CD4-positive, alpha-beta memory T cell (primary cell): Measurements from ENCODE around the gene PCDHGA9. TPM values are rescaled to one million over a fixed set of nuclear protein-coding genes. Genes with fewer than 3 reads are reported as not detected.
"Not testable (repeated sequence)": the region's sequence is repeated elsewhere in the genome, so short reads cannot be mapped to it uniquely, and the experiment has no call there.

ENCODE experiments used
- CTCF ChIA-PET: fragments of 350-600 bp; sonication (Branson Sonifier 250); formaldehyde crosslinking; loops from one replicate; lab custom pipeline; 2021; ENCODE audit warnings: inconsistent platforms; ENCODE audit not compliant: partially characterized antibody; lab: Charles Lee
- POLR2A ChIA-PET: fragments of 350-600 bp; sonication (Branson Sonifier 250); formaldehyde crosslinking; loops from one replicate; lab custom pipeline; 2021; ENCODE audit not compliant: partially characterized antibody; lab: Charles Lee
- DNase-seq, 5 donors: peaks; one replicate each; pipeline versions ENCODE4 v3.0.0 to v3.0.0-alpha.2; 2020 to 2022; ENCODE audit warnings: mixed read lengths in 1 of 5
- H3K27ac ChIP-seq: one replicate; pipeline ENCODE4 v1.7.0; 2013; ENCODE audit warnings: low read depth, low read length
- H3K27me3 ChIP-seq: 2 replicates; pipeline ENCODE4 v1.7.0; 2013; ENCODE audit warnings: mild to moderate bottlenecking, low read length, moderate library complexity; ENCODE audit not compliant: insufficient read depth
- H3K36me3 ChIP-seq: 2 replicates; pipeline ENCODE4 v1.7.0; 2013; ENCODE audit warnings: mild to moderate bottlenecking, low read length, moderate library complexity; ENCODE audit not compliant: insufficient read depth
- H3K4me1 ChIP-seq: 2 replicates; pipeline ENCODE4 v1.7.0; 2013; ENCODE audit warnings: mild to moderate bottlenecking, low read length, moderate library complexity; ENCODE audit not compliant: insufficient read depth
- H3K4me3 ChIP-seq, 2 donors: one replicate each; pipeline ENCODE4 v1.7.0; 2013; ENCODE audit warnings: low read length in 2 of 2, mild to moderate bottlenecking in 1 of 2
- H3K9me3 ChIP-seq, 2 donors: one replicate each; pipeline ENCODE4 v1.7.0; 2013; ENCODE audit warnings: low read length in 2 of 2, control low read depth in 1 of 2; ENCODE audit not compliant: control insufficient read depth in 1 of 2
- H3K27ac Mint-ChIP-seq, 7 donors: one replicate each; pipeline ENCODE4 v1.8.0; 2020 to 2021; ENCODE audit warnings: mixed read lengths in 7 of 7, mild to moderate bottlenecking in 6 of 7, inconsistent platforms in 3 of 7, moderate library complexity in 3 of 7
- H3K27me3 Mint-ChIP-seq, 2 donors: one replicate each; pipeline ENCODE4 v1.8.0; 2020 to 2021; ENCODE audit warnings: mixed read lengths in 2 of 2
- H3K36me3 Mint-ChIP-seq, 2 donors: one replicate each; pipeline ENCODE4 v1.8.0; 2020 to 2021; ENCODE audit warnings: mixed read lengths in 2 of 2, inconsistent platforms in 1 of 2, mild to moderate bottlenecking in 1 of 2
- H3K4me1 Mint-ChIP-seq, 4 donors: one replicate each; pipeline ENCODE4 v1.8.0; 2020 to 2021; ENCODE audit warnings: mixed read lengths in 4 of 4, mild to moderate bottlenecking in 1 of 4
- H3K4me3 Mint-ChIP-seq, 8 donors: one replicate each; pipeline ENCODE4 v1.8.0; 2020 to 2021; ENCODE audit warnings: mixed read lengths in 8 of 8, mild to moderate bottlenecking in 7 of 8, moderate library complexity in 6 of 8, inconsistent platforms in 3 of 8
- H3K9me3 Mint-ChIP-seq, 8 donors: one replicate each; pipeline ENCODE4 v1.8.0; 2020 to 2021; ENCODE audit warnings: mixed read lengths in 8 of 8, mild to moderate bottlenecking in 5 of 8, inconsistent platforms in 3 of 8, moderate library complexity in 1 of 8
- intact Hi-C: fragments of 100-400 bp; cut with micrococcal nuclease; formaldehyde crosslinking; loops from one replicate; pipeline ENCODE4 v1.15.1; 2023
- polyA plus RNA-seq, 2 donors: library from polyadenylated mRNA; unstranded; fragments of 300-500 nt; fragmentation: Illumina TruSeq; gene quantifications; one replicate each; pipeline ENCODE4 v1.2.3, GENCODE V29; 2021
- total RNA-seq, 2 experiments: library from RNA; stranded (reverse); gene quantifications; one replicate each; pipeline ENCODE4 v1.2.3, GENCODE V29; 2021

PCDHGA9 gene
- total and polyA plus RNA-seq, 4 experiments from 2014 or later: 0.09 to 0.25 (median 0.17) TPM; not detected in 1

DNA sequence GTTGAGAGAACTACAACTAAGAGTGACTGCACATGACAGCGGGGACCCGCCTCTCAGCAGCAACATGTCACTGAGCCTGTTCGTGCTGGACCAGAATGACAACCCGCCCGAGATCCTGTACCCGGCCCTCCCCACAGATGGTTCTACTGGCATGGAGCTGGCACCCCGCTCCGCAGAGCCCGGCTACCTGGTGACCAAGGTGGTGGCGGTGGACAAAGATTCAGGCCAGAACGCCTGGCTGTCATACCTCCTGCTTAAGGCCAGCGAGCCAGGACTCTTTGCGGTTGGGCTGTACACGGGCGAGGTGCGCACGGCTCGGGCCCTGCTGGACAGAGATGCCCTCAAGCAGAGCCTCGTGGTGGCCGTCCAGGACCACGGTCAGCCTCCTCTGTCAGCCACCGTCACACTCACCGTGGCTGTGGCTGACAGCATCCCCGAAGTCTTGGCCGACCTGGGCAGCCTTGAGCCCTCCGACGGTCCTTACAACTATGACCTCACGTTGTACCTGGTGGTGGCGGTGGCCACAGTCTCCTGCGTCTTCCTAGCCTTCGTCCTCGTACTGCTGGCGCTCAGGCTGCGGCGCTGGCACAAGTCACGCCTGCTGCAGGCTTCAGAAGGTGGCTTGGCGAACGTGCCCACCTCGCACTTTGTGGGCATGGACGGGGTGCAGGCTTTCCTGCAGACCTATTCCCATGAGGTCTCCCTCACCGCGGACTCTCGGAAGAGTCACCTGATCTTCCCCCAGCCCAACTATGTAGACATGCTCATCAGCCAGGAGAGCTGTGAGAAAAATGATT, 17.9 kb upstream of the PCDHGA9 start:
- H3K9me3 ChIP-seq: peaks cover 0 to 3% of the 10 kb centered on the region in 2 donors
- no peak for DNase-seq
- H3K36me3 ChIP-seq: no peaks in the 10 kb centered on the region
- H3K27me3 ChIP-seq: peaks cover 22% of the 10 kb centered on the region
- POLR2A ChIA-PET: no interaction called here
- H3K4me1 ChIP-seq: no peaks in the 10 kb centered on the region
- Mint-ChIP-seq H3K27me3 (peaks cover 42 to 52% of the 10 kb centered on the region in 2 donors), H3K4me3 (no peak overlapping the region), H3K36me3 (peaks cover 3 to 13% of the 10 kb centered on the region in 2 donors), H3K4me1 (peaks cover 0 to 4% (median 1%) of the 10 kb centered on the region in 4 donors), H3K27ac (no peak overlapping the region), H3K9me3 (peaks cover 4 to 82% (median 63%) of the 10 kb centered on the region in 8 donors)
- intact Hi-C loops: no loop called here
- no peak overlapping the region for H3K4me3 ChIP-seq
- CTCF ChIA-PET: interaction anchor here (1.1 kb wide), 1 partner anchor 173 kb away, joined by 3 read pairs; no protein-coding TSS in a partner anchor
- H3K27ac ChIP-seq: no peak overlapping the region

- Mint-ChIP-seq H3K9me3 (peaks cover 6 to 85% (median 68%) of the 10 kb centered on the region in 8 donors), H3K4me3 (peak within 1 kb of the TSS in 6 of 8 donors; percentile 15 to 62 (median 40)), H3K27me3 (peaks cover 46 to 52% of the 10 kb centered on the region in 2 donors), H3K27ac (peak within 1 kb of the TSS in 2 of 7 donors; percentile 37 to 38), H3K36me3 (peaks cover 0 to 13% of the 10 kb centered on the region in 2 donors)
- H3K9me3 ChIP-seq, H3K4me1 Mint-ChIP-seq, H3K27ac ChIP-seq, H3K36me3 ChIP-seq, POLR2A ChIA-PET, intact Hi-C loops, H3K4me1 ChIP-seq, H3K4me3 ChIP-seq: not testable (repeated sequence)
- H3K27me3 ChIP-seq: peaks cover 25% of the 10 kb centered on the region
- DNase-seq: peak in 1 of 5 donors; percentile 21
- CTCF ChIA-PET: interaction anchor here (0.8 kb wide), 1 partner anchor 17 kb away, joined by 4 read pairs; the partner anchor contains the start of gene PCDHGB3
These were observed 14.8 kb upstream of the PCDHGA9 start, which contains the start of gene PCDHGB4 for GRCh38 chr5:141387557-141388311. Gene PCDHGB4, plus strand, starts transcription at chr5:141387698. Its CDS starts 187 bp downstream, at chr5:141387885.

- no peak overlapping the region for H3K27ac ChIP-seq
- H3K9me3 ChIP-seq: peaks cover 0 to under 1% of the 10 kb centered on the region in 2 donors
- Mint-ChIP-seq H3K4me1 (peaks cover 0 to 4% (median 3%) of the 10 kb centered on the region in 4 donors), H3K4me3 (peak overlapping the region in 1 of 8 donors; percentile 15), H3K9me3 (peaks cover 7 to 85% (median 72%) of the 10 kb centered on the region in 8 donors), H3K36me3 (peaks cover 3 to 10% of the 10 kb centered on the region in 2 donors), H3K27ac (peak overlapping the region in 2 of 7 donors; percentile 37 to 38), H3K27me3 (peaks cover 41 to 52% of the 10 kb centered on the region in 2 donors)
- ChIA-PET CTCF (no interaction called here), POLR2A (no interaction called here)
- H3K36me3 ChIP-seq: no peaks in the 10 kb centered on the region
- H3K4me1 ChIP-seq: no peaks in the 10 kb centered on the region
- intact Hi-C loops: no loop called here
- no peak overlapping the region for H3K4me3 ChIP-seq
- H3K27me3 ChIP-seq: peaks cover 17% of the 10 kb centered on the region
- no peak for DNase-seq
These were observed 13.9 kb upstream of the PCDHGA9 start for GRCh38 chr5:141388661-141389060.

GRCh38 chr5:141389153-141390042, 13.2 kb upstream of the PCDHGA9 start:
- POLR2A ChIA-PET: no interaction called here
- H3K36me3 Mint-ChIP-seq: peaks cover 7 to 14% of the 10 kb centered on the region in 2 donors
- CTCF ChIA-PET: interaction anchor here (1.0 to 1.6 kb wide), 2 partner anchors 24 to 31 kb away, joined by 3 to 7 read pairs; partner anchors contain the start of gene PCDHGA10
- Histone ChIP-seq H3K27me3 (peaks cover 17% of the 10 kb centered on the region), H3K4me3 (no peak overlapping the region), H3K4me1 (no peaks in the 10 kb centered on the region), H3K36me3 (no peaks in the 10 kb centered on the region), H3K9me3 (no peaks in the 10 kb centered on the region), H3K27ac (no peak overlapping the region)
- H3K4me1 Mint-ChIP-seq: peaks cover 0 to 4% (median 3%) of the 10 kb centered on the region in 4 donors
- H3K4me3 Mint-ChIP-seq: peak overlapping the region in 1 of 8 donors; percentile 11
- peak overlapping the region in 1 of 7 donors; percentile 38 for H3K27ac Mint-ChIP-seq
- no peak for DNase-seq
- H3K9me3 Mint-ChIP-seq: peaks cover 7 to 84% (median 71%) of the 10 kb centered on the region in 8 donors
- intact Hi-C loops: no loop called here
- H3K27me3 Mint-ChIP-seq: peaks cover 38 to 53% of the 10 kb centered on the region in 2 donors

DNA sequence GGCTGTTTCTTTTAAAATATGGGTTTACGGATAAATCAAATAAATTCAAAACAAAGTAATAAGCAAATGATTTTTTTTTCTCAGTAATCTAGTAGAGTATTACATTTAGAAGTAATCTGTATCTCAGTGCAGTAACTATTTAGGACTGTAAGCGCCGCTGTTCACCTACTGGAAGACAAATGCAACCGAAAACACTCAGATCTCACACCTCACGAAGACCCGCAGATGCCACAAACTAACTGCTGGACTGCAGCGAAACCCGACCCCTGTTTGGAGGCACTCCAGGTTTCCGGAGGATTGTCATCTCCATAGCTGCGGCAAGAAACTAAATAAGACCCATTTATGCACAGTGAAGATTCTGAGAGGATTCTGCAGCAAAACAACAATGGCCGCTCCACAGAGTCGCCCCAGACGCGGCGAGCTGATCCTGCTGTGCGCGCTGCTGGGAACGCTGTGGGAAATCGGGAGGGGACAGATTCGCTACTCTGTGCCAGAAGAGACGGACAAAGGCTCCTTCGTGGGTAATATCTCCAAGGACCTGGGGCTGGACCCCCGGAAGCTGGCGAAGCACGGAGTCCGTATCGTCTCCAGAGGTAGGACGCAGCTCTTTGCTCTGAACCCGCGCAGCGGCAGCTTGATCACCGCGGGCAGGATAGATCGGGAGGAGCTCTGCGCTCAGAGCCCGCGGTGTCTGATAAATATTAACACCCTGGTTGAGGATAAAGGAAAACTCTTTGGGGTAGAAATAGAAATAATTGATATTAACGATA, 10.0 kb upstream of the PCDHGA9 start, which contains the start of gene PCDHGA8:
Gene PCDHGA8, plus strand, starts transcription at position 205 of the 770 bp plus-strand sequence. Its CDS starts 181 bp downstream, at position 386.
- H3K36me3 Mint-ChIP-seq: peaks cover 7 to 11% of the 10 kb centered on the region in 2 donors
- H3K27me3 Mint-ChIP-seq: peaks cover 43% of the 10 kb centered on the region in 2 donors
- intact Hi-C loops: no loop called here
- H3K9me3 Mint-ChIP-seq: peaks cover 7 to 72% (median 61%) of the 10 kb centered on the region in 8 donors
- Histone ChIP-seq H3K9me3 (no peaks in the 10 kb centered on the region), H3K27ac (no peak within 1 kb of the TSS), H3K27me3 (peaks cover 18% of the 10 kb centered on the region), H3K4me1 (no peaks in the 10 kb centered on the region), H3K4me3 (no peak within 1 kb of the TSS), H3K36me3 (no peaks in the 10 kb centered on the region)
- ChIA-PET CTCF (interaction anchor here (0.8 to 1.1 kb wide), 2 partner anchors 14 to 121 kb away, joined by 3 to 4 read pairs; no protein-coding TSS in a partner anchor), POLR2A (no interaction called here)
- DNase-seq: no peak
- H3K27ac Mint-ChIP-seq: no peak within 1 kb of the TSS
- peaks cover 0 to 4% (median 2%) of the 10 kb centered on the region in 4 donors for H3K4me1 Mint-ChIP-seq
- peak within 1 kb of the TSS in 2 of 8 donors; percentile 1 to 17 for H3K4me3 Mint-ChIP-seq

DNA sequence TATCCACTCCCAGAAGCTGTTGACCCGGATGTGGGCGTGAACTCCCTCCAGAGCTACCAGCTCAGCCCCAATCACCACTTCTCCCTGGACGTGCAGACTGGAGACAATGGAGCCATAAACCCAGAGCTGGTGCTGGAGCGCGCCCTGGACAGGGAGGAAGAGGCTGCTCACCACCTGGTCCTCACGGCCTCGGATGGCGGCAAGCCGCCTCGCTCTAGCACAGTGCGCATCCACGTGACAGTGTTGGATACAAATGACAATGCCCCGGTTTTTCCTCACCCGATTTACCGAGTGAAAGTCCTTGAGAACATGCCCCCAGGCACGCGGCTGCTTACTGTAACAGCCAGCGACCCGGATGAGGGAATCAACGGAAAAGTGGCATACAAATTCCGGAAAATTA, 9.3 kb upstream of the PCDHGA9 start:
- Mint-ChIP-seq H3K9me3 (peaks cover 7 to 70% (median 62%) of the 10 kb centered on the region in 8 donors), H3K27ac (no peak overlapping the region), H3K27me3 (peaks cover 41% of the 10 kb centered on the region in 2 donors), H3K4me3 (peak overlapping the region in 1 of 8 donors; percentile 17), H3K4me1 (peaks cover 0 to 3% (median 2%) of the 10 kb centered on the region in 4 donors), H3K36me3 (peaks cover 7 to 11% of the 10 kb centered on the region in 2 donors)
- peaks cover 18% of the 10 kb centered on the region for H3K27me3 ChIP-seq
- H3K4me3 ChIP-seq: no peak overlapping the region
- H3K9me3 ChIP-seq: no peaks in the 10 kb centered on the region
- no peak for DNase-seq
- ChIA-PET CTCF (interaction anchor here (0.8 to 1.1 kb wide), 2 partner anchors 13 to 121 kb away, joined by 3 to 4 read pairs; no protein-coding TSS in a partner anchor), POLR2A (no interaction called here)
- H3K36me3 ChIP-seq: no peaks in the 10 kb centered on the region
- H3K4me1 ChIP-seq: no peaks in the 10 kb centered on the region
- H3K27ac ChIP-seq: no peak overlapping the region
- intact Hi-C loops: no loop called here
